ENCODE measurements around the gene GPR62.

DNA sequence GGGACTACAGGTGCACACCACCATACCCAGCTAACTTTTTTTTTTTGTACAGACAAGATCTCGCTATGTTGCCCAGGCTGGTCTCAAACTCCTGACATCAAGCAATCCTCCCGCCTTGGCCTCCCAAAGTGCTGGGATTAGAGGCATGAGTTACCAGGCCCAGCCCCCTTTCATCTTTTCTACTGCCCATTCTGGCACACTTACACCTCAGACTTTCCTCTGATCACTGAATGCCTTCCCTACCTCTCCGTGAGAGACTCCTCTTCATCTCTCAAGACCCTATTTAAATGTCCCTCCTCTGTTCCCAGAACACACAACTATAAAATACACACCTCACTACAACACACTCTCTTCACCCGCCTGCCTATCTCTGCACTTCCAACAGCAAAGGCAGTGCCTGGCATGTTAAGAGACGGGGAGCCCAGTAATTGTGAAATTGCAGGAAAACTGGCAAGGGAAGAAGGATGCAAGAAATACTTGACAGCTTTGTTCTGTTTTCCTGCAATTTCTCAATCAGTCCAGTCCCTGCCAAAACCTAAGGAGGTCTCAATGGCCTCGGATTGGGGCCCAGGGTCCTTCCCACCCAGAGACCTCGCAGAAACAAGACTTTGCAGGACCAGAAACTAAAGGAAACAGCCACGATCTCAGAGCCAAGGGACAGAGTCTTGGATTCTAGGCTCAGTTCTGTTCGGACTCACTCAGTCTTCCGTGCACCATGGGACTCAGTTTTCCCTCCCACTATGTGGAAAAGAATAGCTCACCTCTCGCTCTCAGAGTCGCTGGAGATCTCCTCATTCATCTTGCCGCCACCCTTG lies 14.3 kb upstream of the GPR62 start:
- TF ChIP-seq, protein P1, sequence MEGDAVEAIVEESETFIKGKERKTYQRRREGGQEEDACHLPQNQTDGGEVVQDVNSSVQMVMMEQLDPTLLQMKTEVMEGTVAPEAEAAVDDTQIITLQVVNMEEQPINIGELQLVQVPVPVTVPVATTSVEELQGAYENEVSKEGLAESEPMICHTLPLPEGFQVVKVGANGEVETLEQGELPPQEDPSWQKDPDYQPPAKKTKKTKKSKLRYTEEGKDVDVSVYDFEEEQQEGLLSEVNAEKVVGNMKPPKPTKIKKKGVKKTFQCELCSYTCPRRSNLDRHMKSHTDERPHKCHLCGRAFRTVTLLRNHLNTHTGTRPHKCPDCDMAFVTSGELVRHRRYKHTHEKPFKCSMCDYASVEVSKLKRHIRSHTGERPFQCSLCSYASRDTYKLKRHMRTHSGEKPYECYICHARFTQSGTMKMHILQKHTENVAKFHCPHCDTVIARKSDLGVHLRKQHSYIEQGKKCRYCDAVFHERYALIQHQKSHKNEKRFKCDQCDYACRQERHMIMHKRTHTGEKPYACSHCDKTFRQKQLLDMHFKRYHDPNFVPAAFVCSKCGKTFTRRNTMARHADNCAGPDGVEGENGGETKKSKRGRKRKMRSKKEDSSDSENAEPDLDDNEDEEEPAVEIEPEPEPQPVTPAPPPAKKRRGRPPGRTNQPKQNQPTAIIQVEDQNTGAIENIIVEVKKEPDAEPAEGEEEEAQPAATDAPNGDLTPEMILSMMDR (conservative IDR thresholded peaks at IDR 0.05; ENCODE audit: low read depth, low read length): no peak
- TF ChIP-seq EZH2phosphoT487 (IDR thresholded peaks at IDR 0.05; ENCODE audit: borderline replicate concordance, low read length) (no peak), EZH2 (IDR thresholded peaks at IDR 0.05; ENCODE audit: low read length, unreplicated experiment) (no peak)
